GM10847 (cell line): ENCODE data around the gene ODAPH.

ENCODE experiments used
- POLR2A ChIP-seq: IDR thresholded peaks from 2 replicates; pipeline ENCODE4 v1.6.1; 2011; ENCODE audit not compliant: insufficient read length; ENCODE audit errors: extremely low read depth

Gene ODAPH

DNA sequence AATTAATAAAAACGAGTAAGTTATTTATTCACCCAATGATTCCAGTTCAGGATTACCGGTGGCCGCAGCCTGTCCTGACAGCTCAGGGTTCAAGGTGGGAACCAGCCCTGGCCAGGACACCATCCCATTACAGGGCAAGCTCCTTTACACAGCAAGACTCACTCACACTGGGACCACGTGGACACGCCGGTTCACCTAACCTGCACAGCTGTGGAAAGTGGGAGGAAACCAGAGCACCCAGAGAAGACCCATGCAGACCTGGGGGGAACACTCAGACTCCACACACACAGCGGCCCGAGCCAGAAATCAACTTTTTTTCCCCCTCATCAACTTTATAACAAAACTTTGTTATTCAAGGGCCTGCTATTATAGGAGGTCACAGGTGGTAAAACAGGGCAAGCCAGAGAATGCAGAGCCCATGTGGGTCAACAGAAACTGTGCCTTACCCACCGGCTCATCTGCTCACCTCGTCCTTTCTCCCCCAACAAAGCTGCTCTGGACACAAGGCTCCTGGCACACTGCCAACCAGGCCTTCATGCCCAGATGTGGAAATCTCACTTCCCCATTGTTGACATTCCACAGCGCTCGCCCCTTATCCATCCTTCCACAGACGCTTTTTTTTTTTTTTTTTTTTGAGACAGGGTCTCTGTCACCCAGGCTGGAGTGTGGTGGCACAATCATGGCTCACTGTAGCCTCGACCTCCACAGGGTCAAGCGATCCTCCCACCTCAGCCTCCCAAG is 8.0 kb upstream of the ODAPH start:
- TF ChIP-seq POLR2A = no peak

DNA sequence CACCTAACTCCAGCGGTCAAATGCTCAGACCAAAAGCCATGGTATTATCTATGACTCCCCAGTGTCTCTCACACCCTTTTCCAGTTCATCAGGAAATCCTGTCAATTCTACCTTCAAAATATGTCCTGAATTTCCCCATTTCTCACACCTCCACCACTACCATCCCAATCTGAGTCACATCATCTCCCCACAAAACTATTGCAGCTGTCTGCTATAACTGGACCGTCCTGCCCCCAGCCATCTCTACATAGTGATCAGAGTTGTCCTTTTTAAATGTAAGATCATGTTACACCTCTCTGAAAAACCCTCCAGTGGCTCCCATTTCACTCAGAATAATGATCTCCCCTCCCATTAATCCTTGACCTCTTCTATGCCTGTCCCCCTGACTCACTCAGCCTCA is 6.8 kb upstream of the ODAPH start:
- no peak for TF ChIP-seq POLR2A

DNA sequence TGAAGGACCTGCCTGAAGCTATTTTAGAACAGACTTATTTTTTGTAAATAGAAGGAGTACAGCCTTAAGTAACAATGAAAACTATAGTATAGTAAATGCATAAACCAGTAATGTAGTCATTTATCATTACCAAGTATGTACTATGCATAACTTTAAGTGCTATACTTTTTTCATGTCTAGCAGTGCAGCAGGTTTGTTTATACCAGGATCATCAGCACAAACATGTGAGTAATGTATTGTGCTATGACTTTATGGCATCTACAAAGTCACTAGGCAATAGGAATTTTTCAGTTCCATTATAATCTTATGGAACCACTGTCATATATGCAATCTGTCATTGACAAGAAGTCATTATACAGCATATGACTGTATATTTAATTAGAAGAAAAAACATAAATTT is 3.4 kb upstream of the ODAPH start:
- TF ChIP-seq POLR2A = no peak

DNA sequence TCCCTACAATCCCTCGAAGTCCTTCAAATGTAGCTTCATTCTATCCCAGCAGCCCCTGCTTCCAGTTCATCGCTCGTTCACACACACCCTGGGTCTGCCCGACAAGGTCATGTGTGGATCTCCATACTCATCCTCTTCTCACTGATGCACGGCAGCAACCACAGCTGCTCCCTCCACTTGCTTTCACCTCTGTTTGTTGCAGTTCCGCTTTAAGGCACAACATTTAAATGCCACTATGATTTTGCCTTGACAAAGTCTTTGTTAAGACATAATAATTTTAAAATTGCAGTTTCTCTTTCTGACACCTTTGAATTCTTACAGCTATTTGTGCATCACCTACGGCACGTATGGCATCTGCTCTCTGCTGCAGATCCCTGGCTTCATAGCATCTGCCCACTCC is 1.8 kb downstream of the ODAPH start:
- TF ChIP-seq POLR2A = no peak

DNA sequence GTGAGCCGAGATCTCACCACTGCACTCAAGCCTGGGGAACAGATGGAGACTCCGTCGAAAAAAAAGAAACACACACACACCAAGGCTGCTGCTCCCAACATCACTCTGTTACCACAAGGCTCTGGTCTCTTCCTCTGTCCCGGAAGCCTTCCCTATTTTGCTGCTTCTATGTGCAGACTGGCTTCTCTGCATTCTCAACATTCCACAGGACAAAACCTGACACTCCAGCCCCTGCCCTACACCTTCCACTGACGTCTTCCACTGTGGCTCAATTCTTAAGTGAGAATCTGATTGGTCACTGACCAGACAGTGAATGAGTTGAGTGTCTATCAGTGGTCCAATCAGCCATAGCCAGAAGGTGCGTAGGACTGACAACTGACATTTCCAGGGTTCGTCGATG is 5.9 kb downstream of the ODAPH start:
- no peak for TF ChIP-seq POLR2A

DNA sequence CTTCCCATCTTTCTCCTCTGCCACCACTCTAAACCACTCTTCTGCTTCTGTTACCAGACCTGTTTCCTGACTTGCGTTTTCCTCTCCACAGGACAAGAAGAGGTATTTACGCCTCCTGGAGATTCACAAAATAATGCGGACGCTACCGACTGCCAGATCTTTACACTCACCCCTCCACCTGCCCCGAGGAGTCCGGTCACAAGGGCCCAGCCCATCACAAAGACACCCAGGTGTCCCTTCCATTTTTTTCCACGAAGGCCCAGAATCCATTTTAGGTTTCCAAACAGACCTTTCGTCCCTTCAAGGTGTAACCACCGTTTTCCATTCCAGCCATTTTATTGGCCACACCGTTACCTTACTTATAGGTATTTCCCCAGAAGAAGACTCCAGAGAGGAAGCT is 8.2 kb downstream of the ODAPH start:
- TF ChIP-seq POLR2A = no peak

DNA sequence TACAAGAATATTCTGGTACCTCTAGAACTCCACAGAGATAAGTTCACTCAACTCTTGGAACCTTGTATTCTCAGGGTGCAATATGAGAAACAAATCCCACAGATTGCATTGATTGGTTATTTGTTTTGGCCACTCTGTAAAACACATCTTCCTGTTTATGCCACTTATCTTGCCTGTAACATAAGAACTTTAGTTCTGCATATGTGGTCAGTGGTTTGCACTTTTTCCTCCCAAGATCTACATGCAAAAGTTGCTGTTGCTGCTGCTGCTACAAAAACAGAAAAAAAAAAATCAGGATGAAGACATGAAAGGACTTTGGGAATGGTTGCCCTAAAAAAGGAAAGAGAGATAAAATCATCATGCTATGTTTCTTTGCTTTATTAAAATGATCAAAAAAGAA is 9.6 kb downstream of the ODAPH start:
- no peak for TF ChIP-seq POLR2A

DNA sequence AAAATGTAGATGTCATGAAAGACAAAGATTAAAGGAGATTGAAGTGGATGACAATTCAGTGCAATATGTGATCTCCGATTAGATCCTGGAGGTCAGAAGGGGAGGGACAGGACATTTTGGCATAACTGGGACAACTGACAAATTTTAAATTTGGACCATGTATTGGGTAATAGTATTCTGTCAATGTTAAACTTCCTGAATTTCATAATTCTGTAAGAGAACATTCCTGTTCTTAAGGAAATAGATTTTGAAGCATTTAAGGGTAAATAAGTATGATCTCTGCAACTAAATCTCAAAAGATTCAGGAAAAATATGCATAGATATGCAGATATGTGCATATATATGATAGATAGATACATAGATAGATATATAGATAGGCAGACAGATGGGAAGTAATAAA is 11.0 kb downstream of the ODAPH start:
- TF ChIP-seq POLR2A = no peak

DNA sequence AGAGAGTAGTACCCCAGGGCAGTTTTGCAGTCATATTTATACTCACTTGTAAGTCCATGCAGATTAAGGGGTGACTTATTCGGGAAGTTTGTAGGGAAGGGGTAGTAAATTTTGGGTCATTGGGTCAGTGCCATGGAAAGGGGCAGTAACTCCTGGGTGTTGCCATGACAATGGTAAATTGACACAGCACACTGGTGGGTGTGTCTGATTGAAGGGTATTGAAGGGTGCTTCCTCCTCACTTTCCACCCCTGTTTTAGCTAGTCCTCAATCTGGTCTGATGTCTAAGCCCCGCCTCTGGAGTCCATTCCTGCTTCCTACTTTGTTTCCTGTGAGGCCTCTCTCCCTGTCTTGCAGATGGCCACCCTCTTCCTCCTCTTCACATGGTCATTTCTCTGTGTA is 11.9 kb downstream of the ODAPH start:
- no peak for TF ChIP-seq POLR2A

DNA sequence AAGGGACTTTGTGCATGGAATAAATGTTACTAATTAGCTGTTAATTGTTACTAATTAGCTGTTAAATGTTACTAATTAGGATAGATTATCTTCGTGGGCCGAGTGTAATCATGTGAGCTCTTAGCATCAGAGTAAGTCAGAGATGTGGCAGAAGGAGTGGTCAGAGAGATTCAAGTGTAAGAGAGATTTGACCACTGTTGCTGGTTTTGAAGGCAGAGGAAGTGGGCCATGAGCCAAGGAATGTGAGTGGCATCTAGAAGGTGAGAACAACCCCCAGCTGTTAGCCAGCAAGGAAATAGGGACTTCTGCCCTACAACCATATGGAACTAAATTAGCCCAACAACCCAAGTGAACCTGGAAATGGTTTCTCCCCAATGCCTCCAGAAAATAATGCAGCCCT is 28.2 kb downstream of the ODAPH start:
- no peak for TF ChIP-seq POLR2A

DNA sequence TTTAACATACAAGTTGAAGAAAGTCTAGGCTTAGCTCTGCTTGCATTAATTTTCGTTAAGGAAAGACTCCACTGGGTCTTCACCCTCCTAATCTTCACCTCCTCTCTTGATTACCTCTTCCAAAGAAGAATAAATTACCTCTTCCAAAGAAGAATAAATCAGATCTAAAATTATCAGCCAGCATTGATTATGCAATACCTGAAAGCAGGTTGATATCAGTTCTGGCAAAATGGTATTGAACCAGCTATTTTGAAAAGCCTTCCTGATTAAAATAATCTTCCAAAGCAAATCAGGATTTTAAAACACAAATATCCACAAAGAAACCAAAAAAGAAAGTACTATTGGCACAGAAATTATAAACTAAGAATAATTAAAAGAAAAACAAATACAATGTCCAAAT is 37.5 kb downstream of the ODAPH start:
- no peak for TF ChIP-seq POLR2A

DNA sequence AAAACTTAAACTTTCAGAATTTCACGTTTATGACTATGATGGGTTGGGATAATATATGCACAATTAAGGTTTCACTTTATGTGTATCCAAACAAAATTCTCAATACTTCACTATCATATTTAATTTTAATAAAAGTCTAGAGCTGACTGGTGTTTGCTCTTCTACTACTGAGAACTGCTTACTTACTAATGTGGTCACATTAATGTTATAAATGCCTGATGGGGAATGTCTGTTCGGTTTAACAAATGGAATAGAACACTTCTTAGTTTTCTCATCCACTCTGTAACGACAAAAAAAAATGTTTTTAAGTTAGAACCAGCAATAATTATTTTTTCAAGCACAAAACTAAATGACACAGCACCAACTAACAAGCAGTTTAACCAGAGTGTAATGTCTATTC is 40.2 kb downstream of the ODAPH start:
- no peak for TF ChIP-seq POLR2A

DNA sequence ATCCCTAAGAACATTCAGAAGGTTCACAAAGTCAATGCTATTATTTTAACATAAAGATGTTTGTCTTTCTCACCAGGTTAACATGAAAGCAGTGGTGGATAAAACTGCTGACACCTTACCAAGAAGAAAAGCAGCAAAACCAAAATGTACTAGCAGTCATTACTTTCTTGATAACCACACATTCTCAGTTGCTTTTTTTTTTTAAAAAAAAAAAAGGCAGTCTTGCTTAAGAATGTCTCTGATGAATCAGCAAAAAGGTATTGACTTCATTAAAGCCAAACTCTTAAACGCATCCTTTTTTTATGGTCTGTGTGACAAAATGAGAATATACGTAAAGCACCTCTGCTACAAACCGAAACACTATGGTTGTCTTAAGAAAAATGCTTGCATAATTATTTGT is 42.5 kb downstream of the ODAPH start:
- no peak for TF ChIP-seq POLR2A

DNA sequence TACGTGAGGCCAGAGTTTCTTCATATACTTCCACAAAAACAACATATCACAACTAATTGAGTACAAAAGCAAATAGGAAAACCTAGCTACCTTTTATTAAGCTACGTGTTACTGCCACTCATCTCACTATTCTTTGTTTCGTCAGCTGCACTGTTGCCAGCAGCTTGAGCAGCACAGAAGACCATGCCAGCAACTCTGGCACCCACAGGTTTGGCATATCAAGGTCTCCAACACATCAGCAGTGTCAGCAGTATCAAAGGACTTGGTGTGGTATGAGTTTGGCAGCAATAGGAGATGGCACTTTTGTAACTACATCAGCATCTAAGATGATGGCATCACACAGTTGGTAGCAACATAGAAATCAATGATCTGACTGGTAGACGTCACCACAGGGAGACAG is 43.8 kb downstream of the ODAPH start:
- TF ChIP-seq POLR2A = no peak

DNA sequence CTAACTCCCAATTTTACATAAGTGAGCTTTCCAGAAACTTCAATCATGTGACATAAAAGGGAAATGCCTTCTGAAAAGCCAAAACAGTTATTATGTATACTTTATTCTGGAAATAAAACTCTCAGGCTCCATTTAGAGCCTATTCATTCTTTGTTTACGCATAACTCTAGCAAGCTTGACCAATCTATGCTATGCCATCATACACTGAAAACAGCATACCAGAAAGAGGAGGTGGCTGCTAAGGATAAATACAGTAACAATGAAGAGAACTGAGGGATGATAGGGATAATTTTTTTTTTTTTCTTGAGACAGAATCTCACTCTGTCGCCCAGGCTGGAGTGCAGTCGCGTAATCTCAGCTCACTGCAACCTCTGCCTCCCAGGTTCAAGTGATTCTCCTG is 50.1 kb downstream of the ODAPH start:
- TF ChIP-seq POLR2A = no peak

DNA sequence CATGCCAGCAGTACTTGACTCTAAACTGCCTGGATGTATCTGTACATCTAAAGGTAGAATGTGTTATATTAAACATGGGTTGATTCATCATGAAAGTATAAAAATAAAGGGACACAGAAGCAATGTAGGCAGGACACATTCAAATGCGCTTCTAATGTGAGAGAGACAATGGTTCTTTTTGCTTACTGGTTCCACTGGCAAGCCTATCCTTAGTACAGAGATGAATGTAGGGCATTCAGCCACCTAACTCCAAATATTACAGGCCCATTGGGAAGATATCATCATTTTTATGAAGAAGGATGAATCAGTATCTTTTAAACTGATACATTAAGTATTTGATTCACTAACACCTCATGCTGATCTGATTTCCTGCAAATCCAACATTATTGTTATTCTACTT is 56.4 kb downstream of the ODAPH start:
- TF ChIP-seq POLR2A = no peak
